Measurements from ENCODE around the gene EP400.
A peak's percentile ranks its signal among the peaks of the same experiment; 100 is the strongest.

EP400 gene
- total RNA-seq: 61.6 to 90.1 reads per million in 2 experiments

- DNase-seq (ENCODE audit: low read depth): peak; percentile 89
These were observed at the start of gene EP400 for GRCh38 chr12:131949431-131950181. EP400 (plus strand) TSS chr12:131949942; CDS start chr12:131960620, 10,678 bp downstream.

- no peak for DNase-seq (ENCODE audit: low read depth)
These were observed 49.3 kb upstream of the EP400 start for GRCh38 chr12:131900397-131900796.

- DNase-seq (ENCODE audit: low read depth): no peak
These were observed 48.1 kb upstream of the EP400 start for GRCh38 chr12:131901431-131902331.

- no peak for DNase-seq (ENCODE audit: low read depth)
These were observed 47.2 kb upstream of the EP400 start for GRCh38 chr12:131902332-131903241.

- DNase-seq (ENCODE audit: low read depth): no peak
These were observed 46.2 kb upstream of the EP400 start for GRCh38 chr12:131903270-131904255.

- no peak for DNase-seq (ENCODE audit: low read depth)
These were observed 45.4 kb upstream of the EP400 start for GRCh38 chr12:131904346-131904745.

GRCh38 chr12:131905081-131905629, 44.6 kb upstream of the EP400 start:
- DNase-seq (ENCODE audit: low read depth): no peak

- DNase-seq (ENCODE audit: low read depth): no peak
These were observed 44.1 kb upstream of the EP400 start for GRCh38 chr12:131905630-131906091.

- DNase-seq (ENCODE audit: low read depth): no peak
These were observed 42.2 kb upstream of the EP400 start for GRCh38 chr12:131907379-131908091.

GRCh38 chr12:131908092-131909080, 41.4 kb upstream of the EP400 start:
- DNase-seq (ENCODE audit: low read depth): no peak

- DNase-seq (ENCODE audit: low read depth): no peak
These were observed 40.5 kb upstream of the EP400 start for GRCh38 chr12:131909081-131909751.

- no peak for DNase-seq (ENCODE audit: low read depth)
These were observed 40.0 kb upstream of the EP400 start for GRCh38 chr12:131909752-131910219.

GRCh38 chr12:131910302-131911027, 39.3 kb upstream of the EP400 start:
- no peak for DNase-seq (ENCODE audit: low read depth)

GRCh38 chr12:131911028-131911650, 38.6 kb upstream of the EP400 start:
- no peak for DNase-seq (ENCODE audit: low read depth)

- no peak for DNase-seq (ENCODE audit: low read depth)
These were observed 37.8 kb upstream of the EP400 start for GRCh38 chr12:131911851-131912477.
